ENCODE results near the gene PAPLN.

- no peak for TF ChIP-seq POLR2AphosphoS5 (IDR thresholded peaks at IDR 0.05)
- no peak for TF ChIP-seq CTCF (IDR thresholded peaks at IDR 0.05)
Measured at GRCh38 chr14:73267474-73267873, 30.2 kb downstream of the PAPLN start.
